PFSK-1 (cell line): ENCODE results near the gene ZC3H8.

Source experiments
- POLR2AphosphoS5 ChIP-seq: IDR thresholded peaks from 2 replicates; pipeline ENCODE4 v1.6.1; 2012; ENCODE audit warnings: low read depth, mild to moderate bottlenecking, control low read depth, low read length, moderate library complexity
- TAF1 ChIP-seq: IDR thresholded peaks from 2 replicates; pipeline ENCODE4 v1.6.1; 2012; ENCODE audit warnings: low read length, control low read depth, borderline replicate concordance; ENCODE audit not compliant: insufficient read depth

DNA sequence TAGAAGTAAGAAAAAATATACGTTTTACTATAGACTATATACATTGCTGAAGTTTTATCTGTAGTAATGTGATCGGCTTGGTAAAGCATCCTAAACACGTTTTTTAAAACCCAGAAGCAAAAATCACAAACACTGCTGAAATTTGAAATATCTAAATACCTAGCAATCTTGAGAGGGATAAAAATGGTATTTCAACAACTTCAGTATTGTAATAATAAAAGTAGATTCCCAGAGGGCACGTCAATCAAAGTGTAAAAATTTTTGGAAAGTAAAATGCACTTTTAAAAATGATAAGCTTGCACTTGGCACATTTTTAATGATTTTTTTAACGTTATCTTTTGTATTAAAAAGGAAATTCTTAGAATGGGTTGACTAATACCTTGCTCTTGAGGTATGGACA lies 22.1 kb upstream of the ZC3H8 start:
- TF ChIP-seq TAF1 (no peak), POLR2AphosphoS5 (no peak)
